Uterus (tissue), 4 donors: Measurements from ENCODE around the gene F10. TPM values are rescaled to one million over a fixed set of nuclear protein-coding genes. Genes with fewer than 3 reads are reported as not detected.

Source experiments
- DNase-seq, 2 donors: peaks; one replicate each; pipeline ENCODE4 v3.0.0-alpha.2; 2019 to 2020
- H3K27ac ChIP-seq, 2 donors: fragments of 200-600 bp; sonication (generic); 1 replicate in 1 of 2; 2 replicates in 1 of 2; pipeline ENCODE4 v1.5.1; 2016 to 2018
- H3K27me3 ChIP-seq, 2 donors: fragments of 200-600 bp; sonication (generic); one replicate each; pipeline ENCODE4 v1.5.1; 2018 to 2019; ENCODE audit warnings: control low read depth in 1 of 2
- H3K36me3 ChIP-seq, 2 donors: fragments of 200-600 bp; sonication (generic); one replicate each; pipeline ENCODE4 v1.5.1; 2019; ENCODE audit warnings: control low read depth in 1 of 2
- H3K4me1 ChIP-seq, 2 donors: fragments of 200-600 bp; sonication (generic); one replicate each; pipeline ENCODE4 v1.5.1; 2018 to 2019; ENCODE audit warnings: control low read depth in 1 of 2
- H3K4me3 ChIP-seq, 2 donors: fragments of 200-600 bp; sonication (generic); 1 replicate in 1 of 2; 2 replicates in 1 of 2; pipeline ENCODE4 v1.5.1; 2018 to 2019; ENCODE audit warnings: mild to moderate bottlenecking in 1 of 2
- H3K9me3 ChIP-seq, 2 donors: fragments of 200-600 bp; sonication (generic); one replicate each; pipeline ENCODE4 v1.5.1; 2019; ENCODE audit warnings: control low read depth in 1 of 2
- POLR2A ChIP-seq, 2 donors: fragments of 450-650 bp; IDR thresholded peaks; one replicate each; pipeline ENCODE4 v1.6.1; 2016; ENCODE audit warnings: antibody characterized with exemption in 2 of 2, mild to moderate bottlenecking in 1 of 2, moderate library complexity in 1 of 2
- intact Hi-C: fragments of 100-400 bp; cut with DNase I; formaldehyde crosslinking; loops from one replicate; pipeline ENCODE4 v1.15.1; 2023; ENCODE audit warnings: low total_unique reads
- total RNA-seq, 4 donors: library from RNA; depleted of rRNA in 3 of 4; stranded (reverse); fragments of >200 nt in 3 of 4; gene quantifications; one replicate each; pipeline versions ENCODE4 v1.1.0 to v1.2.4, GENCODE V29; 2014 to 2023
- TF ChIP-seq, protein P1 (sequence below), 4 experiments: fragments of 200-600 bp in 2 of 4; fragments of 450-650 bp in 2 of 4; sonication (generic) in 2 of 4; IDR thresholded peaks; one replicate each; pipeline ENCODE4 v1.5.1; 2016 to 2019; ENCODE audit warnings: antibody characterized with exemption in 4 of 4, mild to moderate bottlenecking in 2 of 4, moderate library complexity in 1 of 4
- donor health status: DM: yes; HTN: yes; CAD: no.

The F10 gene
- total RNA-seq, 4 donors from 2014 or later = 6.8 to 56.8 (median 12.1) TPM

DNA sequence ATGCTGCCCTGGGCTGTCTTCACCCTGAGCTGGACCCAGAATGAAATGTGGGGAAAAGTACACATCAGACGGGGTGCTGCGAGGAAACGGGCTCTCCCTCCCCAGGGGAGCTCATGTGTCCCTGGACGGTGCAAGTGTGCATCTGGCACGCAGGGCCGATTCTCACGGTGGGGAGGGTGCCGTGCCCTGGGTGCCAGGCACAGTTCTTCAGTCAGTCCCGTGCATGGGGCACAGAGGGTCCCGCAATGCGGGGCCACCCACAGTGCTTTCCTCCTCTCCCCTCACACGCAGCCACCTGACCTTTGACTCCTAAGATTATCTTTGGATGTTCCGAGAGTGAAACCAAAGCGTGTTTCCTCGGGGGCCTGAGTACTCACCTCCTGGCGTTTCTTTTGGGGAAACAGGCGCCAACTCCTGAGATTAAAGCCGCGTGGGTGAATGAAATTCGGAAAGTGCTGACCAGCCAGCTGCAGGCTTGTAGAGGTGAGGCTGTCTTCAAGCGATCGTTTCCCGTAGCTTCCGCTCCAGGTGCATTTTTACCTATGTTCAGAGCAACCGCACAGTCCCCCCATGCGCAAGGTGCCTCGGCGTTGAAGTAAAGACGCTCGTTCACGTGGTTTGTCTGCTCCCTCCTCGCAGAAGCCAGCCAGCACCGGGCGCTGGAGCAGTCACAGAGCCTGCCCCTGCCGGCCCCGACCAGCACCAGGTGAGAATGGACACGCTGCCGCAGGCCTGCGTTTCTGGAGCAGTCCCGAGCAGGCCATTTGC lies 34.5 kb upstream of the F10 start:
- Histone ChIP-seq H3K27me3 (no peaks in the 10 kb centered on the region), H3K36me3 (no peaks in the 10 kb centered on the region), H3K27ac (no peak overlapping the region), H3K4me1 (no peaks in the 10 kb centered on the region), H3K9me3 (no peaks in the 10 kb centered on the region), H3K4me3 (no peak overlapping the region)
- DNase-seq = no peak
- TF ChIP-seq, protein P1, sequence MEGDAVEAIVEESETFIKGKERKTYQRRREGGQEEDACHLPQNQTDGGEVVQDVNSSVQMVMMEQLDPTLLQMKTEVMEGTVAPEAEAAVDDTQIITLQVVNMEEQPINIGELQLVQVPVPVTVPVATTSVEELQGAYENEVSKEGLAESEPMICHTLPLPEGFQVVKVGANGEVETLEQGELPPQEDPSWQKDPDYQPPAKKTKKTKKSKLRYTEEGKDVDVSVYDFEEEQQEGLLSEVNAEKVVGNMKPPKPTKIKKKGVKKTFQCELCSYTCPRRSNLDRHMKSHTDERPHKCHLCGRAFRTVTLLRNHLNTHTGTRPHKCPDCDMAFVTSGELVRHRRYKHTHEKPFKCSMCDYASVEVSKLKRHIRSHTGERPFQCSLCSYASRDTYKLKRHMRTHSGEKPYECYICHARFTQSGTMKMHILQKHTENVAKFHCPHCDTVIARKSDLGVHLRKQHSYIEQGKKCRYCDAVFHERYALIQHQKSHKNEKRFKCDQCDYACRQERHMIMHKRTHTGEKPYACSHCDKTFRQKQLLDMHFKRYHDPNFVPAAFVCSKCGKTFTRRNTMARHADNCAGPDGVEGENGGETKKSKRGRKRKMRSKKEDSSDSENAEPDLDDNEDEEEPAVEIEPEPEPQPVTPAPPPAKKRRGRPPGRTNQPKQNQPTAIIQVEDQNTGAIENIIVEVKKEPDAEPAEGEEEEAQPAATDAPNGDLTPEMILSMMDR (IDR thresholded peaks at IDR 0.05) = no peak
- intact Hi-C loops = no loop called here

- no peak for DNase-seq
- no peaks in the 10 kb centered on the region for H3K4me1 ChIP-seq
- no peak overlapping the region for H3K27ac ChIP-seq
- intact Hi-C loops = no loop called here
- H3K27me3 ChIP-seq = no peaks in the 10 kb centered on the region
- TF ChIP-seq, protein P1 (IDR thresholded peaks at IDR 0.05) = no peak
- TF ChIP-seq POLR2A (IDR thresholded peaks at IDR 0.05) = no peak
- no peak overlapping the region for H3K4me3 ChIP-seq
- no peaks in the 10 kb centered on the region for H3K9me3 ChIP-seq
- H3K36me3 ChIP-seq = no peaks in the 10 kb centered on the region
Measured at GRCh38 chr13:113088691-113089020, 33.9 kb upstream of the F10 start.

DNA sequence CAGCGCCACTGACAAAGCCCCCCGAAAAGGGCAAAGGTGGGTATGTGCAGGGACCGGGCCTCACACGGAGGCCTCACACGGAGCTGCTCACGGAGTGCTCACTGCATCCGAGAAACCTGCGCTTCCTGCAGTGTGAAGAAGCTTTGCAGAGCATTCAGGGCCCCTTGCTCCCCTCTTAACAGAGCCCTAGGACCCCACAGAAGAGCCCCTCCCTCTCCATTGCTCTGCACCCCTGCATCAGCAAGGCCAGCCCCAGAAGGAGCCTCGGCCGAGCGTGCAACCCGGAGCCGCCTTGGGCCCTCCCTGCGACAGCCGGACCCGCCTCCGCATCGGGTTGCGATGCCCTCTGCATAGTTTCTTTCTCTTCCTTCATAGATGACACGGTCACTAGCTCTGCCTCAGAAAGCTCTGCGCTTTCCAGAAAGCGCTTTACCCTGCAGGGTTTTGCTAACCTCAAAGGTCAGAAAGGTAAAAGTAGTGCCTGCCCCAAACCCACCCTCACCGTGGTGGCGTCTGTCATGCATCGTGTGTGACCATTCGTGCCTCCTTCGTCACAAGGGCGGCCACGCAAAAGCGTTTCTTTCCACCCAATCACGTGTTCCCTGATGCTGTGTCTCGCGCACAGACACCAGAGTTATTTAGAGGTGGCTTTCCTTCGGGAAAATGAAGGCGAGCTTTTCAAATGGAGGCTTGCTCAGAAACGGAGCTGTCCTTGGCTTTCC lies 32.7 kb upstream of the F10 start:
- Histone ChIP-seq H3K27me3 (no peaks in the 10 kb centered on the region), H3K36me3 (no peaks in the 10 kb centered on the region), H3K4me1 (no peaks in the 10 kb centered on the region), H3K27ac (no peak overlapping the region), H3K9me3 (no peaks in the 10 kb centered on the region), H3K4me3 (no peak overlapping the region)
- no peak for DNase-seq
- TF ChIP-seq, protein P1 (IDR thresholded peaks at IDR 0.05) = no peak
- TF ChIP-seq POLR2A (IDR thresholded peaks at IDR 0.05) = no peak
- intact Hi-C loops = no loop called here

DNA sequence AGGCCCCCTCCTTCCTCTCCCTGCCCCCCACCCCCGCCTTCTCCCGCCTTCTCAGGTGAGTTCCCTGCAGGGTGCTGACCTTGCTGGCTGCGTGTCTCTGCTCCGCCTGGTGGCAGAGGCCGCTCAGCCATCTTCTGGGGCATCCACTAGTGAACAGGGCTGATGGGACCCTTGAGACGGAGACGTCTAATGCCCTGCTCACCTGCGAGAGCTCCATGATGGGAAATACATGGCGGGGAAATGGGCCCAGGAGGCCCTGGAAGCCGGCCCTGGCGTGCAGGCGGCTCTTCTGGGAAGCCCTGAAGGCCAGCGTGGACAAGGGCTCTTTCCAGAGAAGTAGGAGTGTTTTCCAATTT lies 32.2 kb upstream of the F10 start:
- TF ChIP-seq, protein P1 (IDR thresholded peaks at IDR 0.05) = no peak
- TF ChIP-seq POLR2A (IDR thresholded peaks at IDR 0.05) = no peak
- H3K27ac ChIP-seq = no peak overlapping the region
- H3K4me1 ChIP-seq = no peaks in the 10 kb centered on the region
- no peaks in the 10 kb centered on the region for H3K27me3 ChIP-seq
- no peaks in the 10 kb centered on the region for H3K9me3 ChIP-seq
- DNase-seq = no peak
- intact Hi-C loops = no loop called here
- H3K36me3 ChIP-seq = no peaks in the 10 kb centered on the region
- H3K4me3 ChIP-seq = no peak overlapping the region

DNA sequence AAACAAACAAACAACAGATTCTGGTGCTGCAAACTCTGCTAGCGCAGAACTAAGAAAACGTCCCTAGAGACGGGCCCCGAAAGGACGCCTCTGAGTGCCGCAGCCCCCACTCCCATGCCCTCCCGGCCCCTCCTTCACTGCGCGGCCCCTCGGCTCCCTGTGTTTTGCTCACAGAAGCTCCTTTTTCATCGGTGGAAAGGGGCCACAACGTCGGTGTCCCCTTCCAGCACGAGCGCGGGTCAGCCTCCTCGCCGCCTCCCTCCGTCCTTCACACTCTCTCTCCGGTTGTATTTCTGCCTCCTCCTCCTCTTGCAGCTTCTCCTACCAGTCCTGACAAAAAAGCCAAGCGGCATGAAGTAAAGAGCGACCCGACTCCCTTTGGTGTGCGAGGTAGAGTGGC lies 31.8 kb upstream of the F10 start:
- no peak for DNase-seq
- intact Hi-C loops = no loop called here

More for the DNA sequence above, 31.8 kb upstream of the F10 start:
- TF ChIP-seq, protein P1 (IDR thresholded peaks at IDR 0.05) = no peak
- no peak for TF ChIP-seq POLR2A (IDR thresholded peaks at IDR 0.05)
- H3K4me1 ChIP-seq = no peaks in the 10 kb centered on the region
- H3K9me3 ChIP-seq = no peaks in the 10 kb centered on the region
- no peaks in the 10 kb centered on the region for H3K36me3 ChIP-seq
- H3K27me3 ChIP-seq = no peaks in the 10 kb centered on the region
- H3K4me3 ChIP-seq = no peak overlapping the region
- H3K27ac ChIP-seq = no peak overlapping the region
